ENCODE measurements around the gene KRTAP10-2. TPM values are rescaled to one million over a fixed set of nuclear protein-coding genes. Genes with fewer than 3 reads are reported as not detected.

Gene KRTAP10-2
- total RNA-seq, 1 experiment from 2014 or later, result not detected

DNA sequence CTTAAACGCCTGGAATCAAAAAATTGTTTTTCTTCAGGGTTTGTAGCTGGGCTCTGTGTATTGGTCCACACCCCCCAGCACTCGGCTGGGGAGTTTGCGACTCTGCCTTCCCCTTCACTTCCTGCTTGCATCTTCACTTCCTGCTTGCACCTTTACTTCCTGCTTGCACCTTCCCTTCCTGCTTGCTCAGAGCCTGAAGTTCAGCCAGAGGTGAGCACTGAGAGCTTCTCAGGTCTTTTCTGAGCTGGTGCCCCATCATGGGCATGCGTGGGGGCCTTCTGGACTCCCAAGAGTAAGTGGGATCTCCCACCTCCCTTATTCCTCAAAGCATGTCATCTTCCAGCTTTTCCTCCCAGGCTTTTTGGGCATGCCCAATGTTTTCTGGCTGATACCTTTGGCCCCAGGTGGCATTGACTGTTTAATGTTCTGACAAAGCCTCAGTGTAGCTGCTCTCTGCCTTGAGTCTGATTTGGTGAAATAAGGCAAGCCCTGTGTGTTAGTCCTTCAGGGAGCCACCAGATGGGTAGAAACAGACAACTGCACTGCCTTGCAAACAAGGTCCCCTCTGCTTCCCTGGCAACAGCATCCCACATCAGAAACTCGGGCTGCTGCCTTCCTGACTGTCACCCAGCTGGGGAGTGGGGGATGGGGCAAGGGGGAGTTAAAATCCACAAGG, 3.5 kb downstream of the KRTAP10-2 start:
- intact Hi-C loops (cut with micrococcal nuclease), result no loop called here
- BruUV-seq (replicated peaks), result no TSS peak
- POLR2A ChIA-PET, result interaction anchor here (1.1 kb wide), 1 partner anchor 11 kb away, joined by 3 read pairs; no protein-coding TSS in a partner anchor

DNA sequence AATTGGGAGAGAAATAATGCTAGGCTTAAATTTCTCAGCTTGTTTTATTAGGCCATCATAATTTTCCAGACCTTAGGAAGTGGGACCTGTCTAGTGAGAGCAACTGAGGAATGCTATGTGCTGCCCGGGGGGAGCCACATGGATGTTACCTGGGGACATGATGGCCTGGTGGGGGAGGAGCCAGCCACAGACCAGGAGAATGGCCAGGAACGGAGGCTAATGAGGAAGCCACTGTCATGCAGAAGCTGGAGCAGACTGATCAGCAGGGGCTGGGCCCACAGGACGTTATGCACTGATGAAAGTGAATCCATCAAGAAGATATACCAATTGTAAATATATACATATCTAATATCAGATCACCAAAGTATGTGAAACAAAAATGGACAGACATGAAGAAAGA, 6.7 kb downstream of the KRTAP10-2 start:
- Histone ChIP-seq H3K36me3 (ENCODE audit: control insufficient read depth in 1 of 2, insufficient read depth in 2 of 2, low read length in 2 of 2) (no peaks in the 10 kb centered on the region), H3K9me2 (ENCODE audit: insufficient read depth) (no peaks in the 10 kb centered on the region), H3K4me2 (ENCODE audit: low read length) (no peak overlapping the region), H3K4me1 (ENCODE audit: control insufficient read depth in 1 of 2, insufficient read depth in 2 of 2, low read length in 2 of 2) (no peaks in the 10 kb centered on the region), H3K9me3 (ENCODE audit: control insufficient read depth in 1 of 2, insufficient read depth in 1 of 2, low read depth in 1 of 2, low read length in 2 of 2) (peaks cover 7 to 24% of the 10 kb centered on the region in 2 experiments), H2AFZ (ENCODE audit: low read depth, low read length, poor library complexity, severe bottlenecking) (no peak overlapping the region), H3K27ac (ENCODE audit: low read depth, low read length) (no peak overlapping the region), H3K27me3 (ENCODE audit: insufficient read depth, low read length) (no peaks in the 10 kb centered on the region), H4K20me1 (ENCODE audit: insufficient read depth) (no peaks in the 10 kb centered on the region), H3K4me3 (replicated peaks in 1 of 2; ENCODE audit: low read depth in 1 of 2, low read length in 2 of 2) (no peak overlapping the region), H3K9ac (ENCODE audit: low read length) (no peak overlapping the region), H3K79me2 (ENCODE audit: insufficient read depth, low read length) (no peaks in the 10 kb centered on the region)
- RAD21 ChIA-PET (ENCODE audit: low non-redundant PET in 1 of 2, low total read pairs in 2 of 2, uncharacterized antibody in 2 of 2, unreplicated experiment in 2 of 2), result no interaction called here
- TF ChIP-seq SIN3A (IDR thresholded peaks at IDR 0.05; ENCODE audit: low read depth) (no peak), POLR2AphosphoS5 (IDR thresholded peaks at IDR 0.05; ENCODE audit: low read depth, low read length) (no peak), TCF7L2 (IDR thresholded peaks at IDR 0.05; ENCODE audit: borderline replicate concordance, extremely low read depth, insufficient read depth, insufficient read length) (no peak), ZFX (IDR thresholded peaks at IDR 0.05) (no peak), EZH2 (IDR thresholded peaks at IDR 0.05) (no peak), YY1 (IDR thresholded peaks at IDR 0.05; ENCODE audit: extremely low read depth, insufficient replicate concordance, low read depth, low read length) (no peak), ZNF274 (IDR thresholded peaks at IDR 0.05; ENCODE audit: low read depth, low read length) (no peak), CBX3 (IDR thresholded peaks at IDR 0.05; ENCODE audit: low read depth) (no peak), ELF1 (IDR thresholded peaks at IDR 0.05; ENCODE audit: borderline replicate concordance, low read depth) (no peak), EGR1 (IDR thresholded peaks at IDR 0.05; ENCODE audit: low read depth) (no peak), JUND (IDR thresholded peaks at IDR 0.05) (no peak), FOSL1 (IDR thresholded peaks at IDR 0.05; ENCODE audit: low read depth) (no peak), EZH2phosphoT487 (IDR thresholded peaks at IDR 0.05; ENCODE audit: borderline replicate concordance) (no peak)
- TF ChIP-seq, protein P1, sequence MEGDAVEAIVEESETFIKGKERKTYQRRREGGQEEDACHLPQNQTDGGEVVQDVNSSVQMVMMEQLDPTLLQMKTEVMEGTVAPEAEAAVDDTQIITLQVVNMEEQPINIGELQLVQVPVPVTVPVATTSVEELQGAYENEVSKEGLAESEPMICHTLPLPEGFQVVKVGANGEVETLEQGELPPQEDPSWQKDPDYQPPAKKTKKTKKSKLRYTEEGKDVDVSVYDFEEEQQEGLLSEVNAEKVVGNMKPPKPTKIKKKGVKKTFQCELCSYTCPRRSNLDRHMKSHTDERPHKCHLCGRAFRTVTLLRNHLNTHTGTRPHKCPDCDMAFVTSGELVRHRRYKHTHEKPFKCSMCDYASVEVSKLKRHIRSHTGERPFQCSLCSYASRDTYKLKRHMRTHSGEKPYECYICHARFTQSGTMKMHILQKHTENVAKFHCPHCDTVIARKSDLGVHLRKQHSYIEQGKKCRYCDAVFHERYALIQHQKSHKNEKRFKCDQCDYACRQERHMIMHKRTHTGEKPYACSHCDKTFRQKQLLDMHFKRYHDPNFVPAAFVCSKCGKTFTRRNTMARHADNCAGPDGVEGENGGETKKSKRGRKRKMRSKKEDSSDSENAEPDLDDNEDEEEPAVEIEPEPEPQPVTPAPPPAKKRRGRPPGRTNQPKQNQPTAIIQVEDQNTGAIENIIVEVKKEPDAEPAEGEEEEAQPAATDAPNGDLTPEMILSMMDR (IDR thresholded peaks at IDR 0.05 in 2 of 3, conservative IDR thresholded peaks at IDR 0.05 in 1 of 3; ENCODE audit: borderline replicate concordance in 1 of 3, insufficient read depth in 1 of 3, low read depth in 2 of 3, low read length in 2 of 3), result no peak
- TF ChIP-seq, protein P2, sequence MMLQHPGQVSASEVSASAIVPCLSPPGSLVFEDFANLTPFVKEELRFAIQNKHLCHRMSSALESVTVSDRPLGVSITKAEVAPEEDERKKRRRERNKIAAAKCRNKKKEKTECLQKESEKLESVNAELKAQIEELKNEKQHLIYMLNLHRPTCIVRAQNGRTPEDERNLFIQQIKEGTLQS (IDR thresholded peaks at IDR 0.05), result no peak
- DNase-seq (ENCODE audit: low read depth, low spot score), result no peak
- POLR2A ChIA-PET, result no interaction called here
- CTCF ChIA-PET, result no interaction called here
- ATAC-seq, result no peak
- no TSS peak for BruUV-seq (replicated peaks)
- intact Hi-C loops (cut with micrococcal nuclease), result no loop called here

More for the DNA sequence above, 3.5 kb downstream of the KRTAP10-2 start:
- no peak for TF ChIP-seq YY1 (IDR thresholded peaks at IDR 0.05; ENCODE audit: extremely low read depth, insufficient replicate concordance, low read depth, low read length)
- ATAC-seq (no peak), DNase-seq (ENCODE audit: low read depth, low spot score) (no peak)
- Histone ChIP-seq H3K36me3 (ENCODE audit: control insufficient read depth in 1 of 2, insufficient read depth in 2 of 2, low read length in 2 of 2) (no peaks in the 10 kb centered on the region), H2AFZ (ENCODE audit: low read depth, low read length, poor library complexity, severe bottlenecking) (no peak overlapping the region), H3K9me2 (ENCODE audit: insufficient read depth) (no peaks in the 10 kb centered on the region), H3K4me2 (ENCODE audit: low read length) (no peak overlapping the region; the same call in 1 of the 2 replicates), H4K20me1 (ENCODE audit: insufficient read depth) (no peaks in the 10 kb centered on the region), H3K27ac (ENCODE audit: low read depth, low read length) (no peak overlapping the region), H3K27me3 (ENCODE audit: insufficient read depth, low read length) (no peaks in the 10 kb centered on the region), H3K4me3 (replicated peaks in 1 of 2; ENCODE audit: low read depth in 1 of 2, low read length in 2 of 2) (no peak overlapping the region), H3K79me2 (ENCODE audit: insufficient read depth, low read length) (no peaks in the 10 kb centered on the region), H3K9ac (ENCODE audit: low read length) (no peak overlapping the region), H3K9me3 (ENCODE audit: control insufficient read depth in 1 of 2, insufficient read depth in 1 of 2, low read depth in 1 of 2, low read length in 2 of 2) (peaks cover 7 to 16% of the 10 kb centered on the region in 2 experiments), H3K4me1 (ENCODE audit: control insufficient read depth in 1 of 2, insufficient read depth in 2 of 2, low read length in 2 of 2) (no peaks in the 10 kb centered on the region)
- ChIA-PET RAD21 (ENCODE audit: low non-redundant PET in 1 of 2, low total read pairs in 2 of 2, uncharacterized antibody in 2 of 2, unreplicated experiment in 2 of 2) (no interaction called here), CTCF (no interaction called here)

All from HCT116 (cell line).